ENCODE results near the gene PGS1.
"Not testable (repeated sequence)": the region's sequence is repeated elsewhere in the genome, so short reads cannot be mapped to it uniquely, and the experiment has no call there.

Gene PGS1

DNA sequence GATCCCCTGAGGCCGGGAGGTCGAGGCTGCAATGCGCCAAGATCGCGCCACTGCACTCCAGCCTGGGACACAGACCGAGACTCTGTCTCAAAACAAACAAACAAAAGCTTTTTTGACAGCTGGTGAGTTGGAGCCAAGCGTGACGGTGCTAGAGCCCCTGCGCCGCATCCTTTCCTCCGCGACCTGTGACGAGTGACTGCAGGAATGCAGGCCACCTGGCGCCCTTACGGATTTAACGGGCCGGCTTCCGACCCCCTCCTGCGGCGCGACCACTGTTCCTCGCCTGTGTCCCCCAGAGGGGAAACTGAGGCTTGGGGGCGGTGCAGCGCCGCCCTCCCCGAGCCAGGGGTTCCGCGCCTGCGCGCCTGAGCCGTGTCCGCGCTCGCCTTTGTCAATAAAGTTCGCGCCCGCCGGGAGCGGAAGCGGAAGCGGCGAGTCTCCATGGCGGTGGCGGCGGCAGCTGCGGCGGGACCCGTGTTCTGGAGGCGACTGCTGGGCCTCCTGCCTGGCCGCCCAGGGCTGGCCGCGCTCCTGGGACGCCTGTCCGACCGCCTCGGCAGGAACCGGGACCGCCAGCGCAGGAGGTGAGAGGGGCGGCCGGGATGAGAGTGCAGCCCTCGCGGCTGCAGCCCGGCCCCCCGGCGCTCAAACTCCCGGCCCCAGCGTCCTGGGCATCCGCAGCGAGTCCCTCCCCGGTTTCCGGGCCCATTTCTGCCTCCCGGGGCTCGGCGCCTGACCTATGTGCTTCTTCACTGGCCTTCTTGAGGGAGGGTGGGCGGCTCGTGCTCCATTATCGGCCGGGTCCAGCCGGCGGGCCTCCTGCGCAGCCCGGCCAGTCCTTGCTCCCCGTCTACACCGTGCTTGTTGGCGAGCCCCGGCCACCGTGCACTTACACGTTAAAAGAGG lies at the start of gene PGS1:
Gene PGS1 (plus strand): TSS at position 425 of the 906 bp plus-strand sequence. CDS start 17 bp downstream, at position 442.
- no peaks in the 10 kb centered on the region for H3K9me3 Mint-ChIP-seq
- H3K4me1 Mint-ChIP-seq, result peaks cover 27% of the 10 kb centered on the region
- H3K4me3 Mint-ChIP-seq, result peak within 1 kb of the TSS; percentile 89
- ATAC-seq (ENCODE audit: low read depth) (peak; percentile 75), DNase-seq (ENCODE audit: low spot score in 2 of 2) (peak; percentile 77 to 83)
- no peaks in the 10 kb centered on the region for H3K27me3 Mint-ChIP-seq
- peaks cover 2% of the 10 kb centered on the region for H3K36me3 Mint-ChIP-seq
- H3K27ac Mint-ChIP-seq, result peak within 1 kb of the TSS; percentile 79

GRCh38 chr17:78329263-78330059 lies 49.0 kb upstream of the PGS1 start:
- no peaks in the 10 kb centered on the region for H3K9me3 Mint-ChIP-seq
- ATAC-seq (ENCODE audit: low read depth) (no peak), DNase-seq (ENCODE audit: low spot score in 2 of 2) (no peak)
- no peak overlapping the region for H3K27ac Mint-ChIP-seq
- peaks cover 11% of the 10 kb centered on the region for H3K4me1 Mint-ChIP-seq
- no peaks in the 10 kb centered on the region for H3K36me3 Mint-ChIP-seq
- no peaks in the 10 kb centered on the region for H3K27me3 Mint-ChIP-seq
- H3K4me3 Mint-ChIP-seq, result no peak overlapping the region

- DNase-seq (ENCODE audit: low spot score in 2 of 2) (no peak), ATAC-seq (ENCODE audit: low read depth) (no peak)
- H3K27ac Mint-ChIP-seq, result no peak overlapping the region
- H3K9me3 Mint-ChIP-seq, result no peaks in the 10 kb centered on the region
- no peaks in the 10 kb centered on the region for H3K36me3 Mint-ChIP-seq
- H3K4me3 Mint-ChIP-seq, result no peak overlapping the region
- peaks cover 12% of the 10 kb centered on the region for H3K4me1 Mint-ChIP-seq
- H3K27me3 Mint-ChIP-seq, result no peaks in the 10 kb centered on the region
Measured at GRCh38 chr17:78330570-78331224, 47.8 kb upstream of the PGS1 start.

GRCh38 chr17:78331355-78331754 lies 47.1 kb upstream of the PGS1 start:
- H3K9me3 Mint-ChIP-seq; H3K27ac Mint-ChIP-seq; H3K36me3 Mint-ChIP-seq; DNase-seq (ENCODE audit: low spot score in 2 of 2); H3K4me3 Mint-ChIP-seq; ATAC-seq (ENCODE audit: low read depth); H3K27me3 Mint-ChIP-seq: not testable (repeated sequence)
- peaks cover 12% of the 10 kb centered on the region for H3K4me1 Mint-ChIP-seq

- H3K9me3 Mint-ChIP-seq, result no peaks in the 10 kb centered on the region
- H3K36me3 Mint-ChIP-seq, result no peaks in the 10 kb centered on the region
- no peak for ATAC-seq (ENCODE audit: low read depth)
- peaks cover 19% of the 10 kb centered on the region for H3K4me1 Mint-ChIP-seq
- DNase-seq (ENCODE audit: low spot score in 2 of 2), result no peak
- H3K27me3 Mint-ChIP-seq, result no peaks in the 10 kb centered on the region
- peak overlapping the region; percentile 91 for H3K27ac Mint-ChIP-seq
- no peak overlapping the region for H3K4me3 Mint-ChIP-seq
Measured at GRCh38 chr17:78332991-78333390, 45.5 kb upstream of the PGS1 start.

GRCh38 chr17:78335209-78335608 lies 43.2 kb upstream of the PGS1 start:
- ATAC-seq (ENCODE audit: low read depth), result no peak
- Mint-ChIP-seq H3K36me3 (no peaks in the 10 kb centered on the region), H3K4me3 (no peak overlapping the region)

GRCh38 chr17:78337244-78338109 lies 41.0 kb upstream of the PGS1 start:
- ATAC-seq (ENCODE audit: low read depth) (peak; percentile 77), DNase-seq (ENCODE audit: low spot score in 2 of 2) (peak; percentile 63 to 73)
- H3K27me3 Mint-ChIP-seq, result no peaks in the 10 kb centered on the region
- peaks cover 42% of the 10 kb centered on the region for H3K4me1 Mint-ChIP-seq
- no peaks in the 10 kb centered on the region for H3K9me3 Mint-ChIP-seq
- peak overlapping the region; percentile 93 for H3K27ac Mint-ChIP-seq
- H3K4me3 Mint-ChIP-seq, result peak overlapping the region; percentile 70
- no peaks in the 10 kb centered on the region for H3K36me3 Mint-ChIP-seq

More at GRCh38 chr17:78335209-78335608, 43.2 kb upstream of the PGS1 start:
- Mint-ChIP-seq H3K4me1 (peaks cover 33% of the 10 kb centered on the region), H3K27ac (peak overlapping the region; percentile 35), H3K27me3 (no peaks in the 10 kb centered on the region), H3K9me3 (no peaks in the 10 kb centered on the region)
- DNase-seq (ENCODE audit: low spot score in 2 of 2), result no peak

DNA sequence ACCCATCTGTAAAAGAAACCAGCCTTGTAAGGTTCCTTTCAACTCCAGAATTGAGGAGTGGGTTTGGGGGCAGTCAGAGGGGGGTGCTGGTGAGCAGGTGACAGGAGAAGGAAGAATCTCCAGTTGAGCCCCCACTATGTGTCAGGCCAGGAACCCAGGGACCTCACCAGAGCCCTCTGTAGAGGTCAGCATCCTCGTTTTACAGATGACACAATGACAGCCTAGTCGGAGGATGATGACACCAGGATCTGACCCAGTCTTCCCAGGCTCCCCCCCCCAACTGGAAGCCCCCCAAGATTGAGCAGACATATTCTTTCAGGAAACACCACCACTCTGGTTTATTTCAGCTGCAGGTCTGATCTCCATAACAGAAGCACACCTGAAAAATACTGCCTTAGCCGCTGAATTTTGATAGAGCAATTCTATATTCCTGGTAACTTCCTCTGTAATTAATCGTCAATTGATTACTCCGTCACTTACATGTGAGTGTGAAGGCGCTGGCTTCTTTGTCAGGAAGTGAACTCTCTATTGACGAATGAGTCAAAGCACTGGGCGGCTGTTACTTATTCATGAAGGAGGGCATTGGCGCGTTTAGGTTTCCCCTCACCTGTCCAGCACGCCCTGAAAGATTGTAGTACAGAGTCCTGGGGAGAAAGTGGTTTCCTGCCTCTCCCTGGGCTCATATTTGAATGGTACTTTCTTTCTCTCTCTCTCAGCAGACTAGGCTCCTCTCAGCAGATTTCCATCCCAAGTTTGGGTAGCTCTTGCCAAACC lies 39.8 kb upstream of the PGS1 start:
- Mint-ChIP-seq H3K27me3 (no peaks in the 10 kb centered on the region), H3K4me1 (peaks cover 48% of the 10 kb centered on the region), H3K27ac (peak overlapping the region; percentile 93), H3K36me3 (no peaks in the 10 kb centered on the region), H3K4me3 (peak overlapping the region; percentile 27), H3K9me3 (no peaks in the 10 kb centered on the region)
- DNase-seq (ENCODE audit: low spot score in 2 of 2) (no peak), ATAC-seq (ENCODE audit: low read depth) (peak; percentile 41)

DNA sequence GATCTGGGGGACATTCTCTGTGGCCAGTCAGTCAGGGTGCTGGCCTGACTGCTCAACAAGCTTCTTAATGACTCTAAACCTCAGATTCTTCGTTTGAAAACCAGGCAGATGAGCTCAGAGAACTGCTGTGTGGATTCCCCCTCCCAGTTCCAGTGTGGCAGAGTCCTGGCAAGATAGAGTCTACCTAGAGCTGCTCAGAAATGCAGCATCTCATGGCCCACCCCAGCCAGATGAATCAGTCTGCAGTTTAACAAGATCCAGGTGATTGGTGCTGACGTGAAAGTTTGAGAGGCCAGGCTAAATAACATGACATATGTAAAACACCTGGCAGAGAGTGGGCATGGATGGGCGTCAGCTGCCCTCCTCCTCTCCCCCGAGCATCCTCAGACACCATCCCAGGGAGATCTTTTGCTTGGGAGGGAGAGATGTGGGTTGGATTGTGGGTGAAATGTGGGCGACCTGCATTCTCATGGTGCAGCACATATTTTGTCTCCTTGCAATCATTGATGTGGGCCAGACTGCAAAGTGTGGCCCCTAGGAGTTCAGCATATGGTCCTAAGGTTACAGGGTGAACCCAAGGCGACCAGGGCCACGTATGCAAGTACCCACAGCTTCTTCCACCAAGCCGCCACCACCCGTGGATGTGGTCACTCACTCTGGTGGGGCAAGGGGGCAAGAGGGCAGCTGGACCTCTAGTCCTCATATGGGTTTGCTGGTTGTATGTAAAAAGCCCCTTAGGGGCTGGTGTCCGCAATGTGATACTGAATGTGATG lies 38.1 kb upstream of the PGS1 start:
- peak overlapping the region; percentile 80 for H3K4me3 Mint-ChIP-seq
- ATAC-seq (ENCODE audit: low read depth), result no peak
- no peaks in the 10 kb centered on the region for H3K9me3 Mint-ChIP-seq
- no peaks in the 10 kb centered on the region for H3K27me3 Mint-ChIP-seq
- no peaks in the 10 kb centered on the region for H3K36me3 Mint-ChIP-seq
- peak overlapping the region; percentile 89 for H3K27ac Mint-ChIP-seq
- DNase-seq (ENCODE audit: low spot score in 2 of 2), result no peak
- peaks cover 59% of the 10 kb centered on the region for H3K4me1 Mint-ChIP-seq

DNA sequence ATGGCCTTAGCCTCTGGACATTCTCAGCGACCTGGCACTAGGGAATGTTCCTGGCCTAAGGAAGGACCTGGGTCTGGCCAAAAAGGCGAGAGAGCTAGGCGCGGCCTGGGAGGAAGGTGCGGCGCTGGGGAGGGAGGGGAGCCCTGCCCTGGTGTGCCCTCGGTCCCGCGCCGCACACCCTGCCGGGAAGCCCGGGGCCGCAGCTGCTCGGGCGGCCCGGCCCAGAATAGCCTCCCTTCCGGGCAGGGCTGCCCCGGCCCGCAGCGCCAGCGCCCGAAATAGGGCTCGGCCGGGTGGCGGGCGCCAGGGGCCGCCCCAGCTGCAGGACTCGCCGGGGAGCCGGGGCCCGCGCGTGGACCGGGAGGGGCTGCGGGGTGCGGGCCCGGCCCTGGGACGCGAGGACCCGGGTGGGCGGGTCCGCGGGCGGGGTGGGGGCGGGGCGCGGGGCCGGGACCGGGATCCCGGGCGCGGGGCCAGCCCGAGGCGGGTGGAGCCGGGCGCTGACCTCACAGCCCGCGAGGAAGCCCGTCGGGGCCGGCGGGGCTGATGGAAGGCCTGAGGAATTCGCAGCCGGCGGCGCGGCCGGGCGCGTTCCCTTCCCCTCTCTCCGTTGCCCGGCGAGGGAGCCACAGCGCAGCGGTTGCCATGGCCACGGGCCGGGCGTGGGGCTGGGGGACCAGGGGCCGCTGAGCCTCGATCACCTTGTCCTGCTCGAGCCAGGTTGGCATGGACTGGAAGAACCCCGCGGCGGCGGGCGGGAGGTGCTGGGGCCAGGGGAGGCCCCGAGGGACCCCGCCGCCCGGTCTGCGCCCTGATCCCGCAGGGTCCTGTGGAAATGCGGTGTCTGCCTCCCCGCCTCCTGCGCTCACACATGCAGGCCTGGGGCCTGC lies 36.6 kb upstream of the PGS1 start:
- H3K36me3 Mint-ChIP-seq, result no peaks in the 10 kb centered on the region
- DNase-seq (ENCODE audit: low spot score in 2 of 2) (no peak), ATAC-seq (ENCODE audit: low read depth) (no peak)
- no peaks in the 10 kb centered on the region for H3K27me3 Mint-ChIP-seq
- H3K9me3 Mint-ChIP-seq, result no peaks in the 10 kb centered on the region
- peaks cover 63% of the 10 kb centered on the region for H3K4me1 Mint-ChIP-seq
- H3K4me3 Mint-ChIP-seq, result peak overlapping the region; percentile 83
- peak overlapping the region; percentile 97 for H3K27ac Mint-ChIP-seq

DNA sequence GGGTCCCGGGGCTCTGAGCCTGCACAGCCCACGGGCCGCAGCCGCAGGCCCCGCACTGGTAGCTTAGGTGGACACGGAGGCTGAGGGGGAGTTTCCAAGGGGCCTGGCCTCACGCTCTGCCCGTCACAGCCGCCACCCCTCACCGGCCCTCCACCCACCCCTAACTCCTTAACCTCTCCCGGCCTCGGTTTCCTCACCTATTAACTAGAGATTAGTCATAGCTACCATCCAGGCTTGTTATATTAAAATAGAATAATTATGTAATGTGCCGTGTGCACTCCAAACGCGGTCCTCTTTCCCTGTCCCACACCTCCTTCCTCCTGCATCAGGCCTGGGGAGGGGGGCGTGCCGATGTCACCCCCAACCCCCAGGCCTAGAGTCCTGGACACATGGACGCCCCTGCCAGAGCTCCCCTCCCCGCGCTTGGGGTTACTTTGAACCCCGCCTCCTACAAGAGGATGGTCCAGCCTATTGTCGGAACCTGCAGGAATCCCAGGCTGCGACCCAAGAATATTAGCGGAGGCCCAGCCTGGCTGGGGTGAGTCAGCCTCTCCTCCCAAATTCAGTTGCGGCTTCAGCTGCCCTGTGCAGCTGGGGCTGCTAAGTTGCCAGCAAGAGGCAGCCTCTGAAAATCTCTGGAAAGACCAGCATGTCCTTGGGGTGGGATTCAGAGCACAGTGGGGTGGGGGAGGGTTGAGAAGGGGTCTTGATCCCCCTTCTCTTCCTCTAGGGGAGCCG lies 35.8 kb upstream of the PGS1 start:
- Mint-ChIP-seq H3K9me3 (no peaks in the 10 kb centered on the region), H3K27me3 (no peaks in the 10 kb centered on the region), H3K36me3 (no peaks in the 10 kb centered on the region), H3K4me1 (peaks cover 64% of the 10 kb centered on the region), H3K4me3 (peak overlapping the region; percentile 84), H3K27ac (peak overlapping the region; percentile 97)
- DNase-seq (ENCODE audit: low spot score in 2 of 2) (no peak), ATAC-seq (ENCODE audit: low read depth) (no peak)

All from memory B cell (primary cell).